IPS DF 4.7 (cell line): ENCODE measurements around the gene KLK11.

Experiments used
- DNase-seq: peaks from one replicate; pipeline ENCODE4 v3.0.0-alpha.2; 2013; ENCODE audit warnings: low spot score; ENCODE audit errors: extremely low read depth

KLK11 gene

DNA sequence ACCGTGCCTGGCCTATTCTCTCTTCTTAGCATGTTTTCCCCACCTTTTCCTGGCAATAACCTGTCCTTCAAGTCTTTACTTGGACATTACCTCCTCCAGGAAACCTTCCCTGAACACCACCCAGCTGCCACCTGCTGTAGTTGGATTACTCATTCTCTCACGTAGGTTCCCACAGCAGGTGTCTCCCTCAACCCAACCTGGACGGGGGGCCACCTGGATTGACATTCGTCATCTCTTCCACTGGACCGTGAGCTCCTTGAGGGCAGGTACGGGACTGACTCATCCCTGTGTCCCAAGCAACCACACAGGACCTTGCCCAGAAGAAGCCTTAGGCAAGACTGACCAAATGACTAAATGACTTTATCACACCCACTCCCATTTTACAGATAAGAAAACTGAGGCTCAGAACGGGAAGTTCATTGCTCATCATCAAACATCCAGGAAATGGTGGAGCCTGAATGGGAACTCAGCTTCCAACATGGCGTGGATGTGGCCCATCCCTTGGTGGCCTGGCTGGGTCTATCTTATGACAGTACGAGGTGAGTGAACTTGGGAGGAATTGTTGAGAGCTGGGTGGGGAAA, 53.5 kb downstream of the KLK11 start:
- no peak for DNase-seq
